ENCODE data around the gene ZMYM1.
"Not testable (repeated sequence)": the region's sequence is repeated elsewhere in the genome, so short reads cannot be mapped to it uniquely, and the experiment has no call there.

ZMYM1 gene

DNA sequence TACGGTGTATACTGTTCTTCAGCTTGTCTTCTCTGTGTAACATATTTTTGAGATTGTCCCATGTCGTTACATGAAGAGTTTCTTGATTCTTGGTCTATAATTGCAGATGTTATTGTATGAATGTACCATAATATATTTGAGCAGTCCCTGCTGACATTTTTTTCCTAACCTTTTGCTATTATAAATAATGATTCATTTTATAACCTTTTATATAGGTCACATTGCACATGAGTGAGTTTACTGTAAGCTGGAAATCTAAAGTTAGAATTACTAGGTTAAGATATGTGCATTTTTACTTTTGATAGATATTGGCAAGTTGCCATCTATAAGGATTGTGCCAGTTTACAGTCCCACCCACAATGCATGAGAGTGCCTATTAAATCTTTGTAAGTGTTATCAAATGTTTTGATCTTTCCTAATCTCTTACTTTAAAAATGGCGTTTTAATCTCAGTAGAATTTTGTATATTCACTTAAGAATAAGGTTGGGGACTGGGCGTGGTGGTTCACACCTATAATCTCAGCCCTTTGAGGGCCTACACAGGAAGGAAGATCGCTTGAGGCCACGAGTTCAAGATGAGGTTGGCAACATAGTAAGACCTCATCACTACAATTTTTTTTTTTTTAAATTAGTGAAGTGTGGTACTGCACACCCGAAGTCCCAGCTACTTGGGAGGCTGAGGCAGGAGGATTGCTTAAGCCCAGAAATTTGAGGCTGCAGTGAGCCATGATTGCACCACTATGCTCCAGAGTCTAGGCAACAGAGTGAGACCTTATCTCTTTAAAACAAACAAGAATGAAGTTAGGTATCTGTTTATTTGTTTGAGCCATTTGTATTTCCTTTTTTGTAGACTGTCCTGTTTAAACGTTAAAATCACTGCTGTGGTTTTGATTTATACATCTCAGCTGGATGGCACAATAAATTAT, 36.5 kb downstream of the ZMYM1 start:
- no peak overlapping the region for H3K4me3 ChIP-seq (ENCODE audit: low read depth, low read length)
- TF ChIP-seq, protein P1, sequence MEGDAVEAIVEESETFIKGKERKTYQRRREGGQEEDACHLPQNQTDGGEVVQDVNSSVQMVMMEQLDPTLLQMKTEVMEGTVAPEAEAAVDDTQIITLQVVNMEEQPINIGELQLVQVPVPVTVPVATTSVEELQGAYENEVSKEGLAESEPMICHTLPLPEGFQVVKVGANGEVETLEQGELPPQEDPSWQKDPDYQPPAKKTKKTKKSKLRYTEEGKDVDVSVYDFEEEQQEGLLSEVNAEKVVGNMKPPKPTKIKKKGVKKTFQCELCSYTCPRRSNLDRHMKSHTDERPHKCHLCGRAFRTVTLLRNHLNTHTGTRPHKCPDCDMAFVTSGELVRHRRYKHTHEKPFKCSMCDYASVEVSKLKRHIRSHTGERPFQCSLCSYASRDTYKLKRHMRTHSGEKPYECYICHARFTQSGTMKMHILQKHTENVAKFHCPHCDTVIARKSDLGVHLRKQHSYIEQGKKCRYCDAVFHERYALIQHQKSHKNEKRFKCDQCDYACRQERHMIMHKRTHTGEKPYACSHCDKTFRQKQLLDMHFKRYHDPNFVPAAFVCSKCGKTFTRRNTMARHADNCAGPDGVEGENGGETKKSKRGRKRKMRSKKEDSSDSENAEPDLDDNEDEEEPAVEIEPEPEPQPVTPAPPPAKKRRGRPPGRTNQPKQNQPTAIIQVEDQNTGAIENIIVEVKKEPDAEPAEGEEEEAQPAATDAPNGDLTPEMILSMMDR (IDR thresholded peaks at IDR 0.05; ENCODE audit: low read depth, low read length, missing control alignments): no peak

DNA sequence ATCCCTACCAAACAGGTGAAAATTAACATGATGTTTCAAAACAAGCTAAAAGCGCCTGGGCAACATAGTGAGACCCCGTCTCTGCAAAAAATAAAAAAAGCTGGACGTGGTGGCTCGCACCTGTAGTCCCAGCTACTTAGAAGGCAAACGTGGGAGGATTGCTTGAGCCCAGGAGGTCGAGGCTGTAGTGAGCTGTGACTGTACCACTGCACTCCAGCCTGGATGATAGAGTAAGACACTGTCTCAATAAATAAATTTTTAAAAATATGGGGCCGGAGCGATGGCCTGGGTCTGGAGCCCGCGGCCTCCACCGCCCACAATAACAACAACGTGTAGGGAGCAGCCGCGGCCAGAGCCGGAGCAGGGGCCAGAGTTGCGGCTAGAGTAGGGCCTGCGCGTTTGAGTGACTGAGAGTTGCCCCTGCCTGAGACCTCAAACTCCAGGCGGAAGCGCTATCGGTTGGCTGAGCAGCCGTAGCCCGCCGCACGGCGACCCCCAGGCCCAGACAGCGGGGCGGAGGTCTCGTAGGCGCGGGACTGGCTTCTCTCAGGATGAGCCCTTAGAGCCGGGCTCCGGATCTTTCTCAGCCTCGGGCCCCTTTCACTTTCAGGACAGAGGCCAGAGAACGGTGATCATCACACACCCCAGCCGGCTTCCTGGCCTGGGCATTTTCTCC, 41.4 kb downstream of the ZMYM1 start:
- H3K4me3 ChIP-seq (ENCODE audit: low read depth, low read length): peak overlapping the region; percentile 46
- TF ChIP-seq, protein P1 (IDR thresholded peaks at IDR 0.05; ENCODE audit: low read depth, low read length, missing control alignments): no peak
- DNase-seq (ENCODE audit: low read depth): no peak

More for the DNA sequence above, 36.5 kb downstream of the ZMYM1 start:
- DNase-seq (ENCODE audit: low read depth): no peak

DNA sequence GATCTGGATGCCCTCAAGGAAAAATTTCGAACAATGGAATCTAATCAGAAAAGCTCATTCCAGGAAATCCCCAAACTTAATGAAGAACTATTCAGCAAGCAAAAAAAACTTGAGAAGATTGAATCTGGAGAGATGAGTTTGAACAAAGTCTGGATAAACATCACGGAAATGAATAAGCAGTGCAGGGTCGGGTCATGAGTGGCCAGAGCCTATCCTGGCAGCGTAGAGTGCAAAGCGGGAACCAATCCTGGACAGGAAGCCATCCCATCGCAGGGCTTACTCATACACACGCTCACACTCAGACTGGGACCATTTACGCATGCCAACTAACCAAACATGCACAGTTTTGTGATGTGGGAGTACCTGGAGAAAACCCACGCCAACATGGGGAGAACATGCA, 43.1 kb downstream of the ZMYM1 start:
- H3K4me3 ChIP-seq (ENCODE audit: low read depth, low read length): no peak overlapping the region
- TF ChIP-seq, protein P1 (IDR thresholded peaks at IDR 0.05; ENCODE audit: low read depth, low read length, missing control alignments): no peak
- DNase-seq (ENCODE audit: low read depth): no peak

DNA sequence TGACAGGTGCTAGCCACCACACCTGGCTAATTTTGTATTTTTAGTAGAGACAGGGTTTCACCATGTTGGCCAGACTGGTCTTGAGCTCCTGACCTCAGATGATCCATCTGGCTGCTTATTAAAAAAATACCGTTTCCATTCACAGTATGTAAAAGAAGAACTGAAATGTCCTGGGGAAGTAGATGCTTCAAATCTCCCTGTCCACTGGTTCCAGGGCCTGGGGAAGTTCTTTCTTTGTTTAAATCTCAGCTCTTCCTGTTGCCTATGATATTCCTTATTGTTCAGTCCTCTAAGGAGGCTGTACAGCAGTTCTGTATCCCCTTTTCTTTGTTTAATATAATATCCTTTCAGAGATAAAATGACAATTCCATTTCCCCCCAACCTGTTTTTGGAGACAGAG, 47.4 kb downstream of the ZMYM1 start:
- DNase-seq (ENCODE audit: low read depth): no peak
- TF ChIP-seq, protein P1 (IDR thresholded peaks at IDR 0.05; ENCODE audit: low read depth, low read length, missing control alignments): no peak
- no peak overlapping the region for H3K4me3 ChIP-seq (ENCODE audit: low read depth, low read length)

DNA sequence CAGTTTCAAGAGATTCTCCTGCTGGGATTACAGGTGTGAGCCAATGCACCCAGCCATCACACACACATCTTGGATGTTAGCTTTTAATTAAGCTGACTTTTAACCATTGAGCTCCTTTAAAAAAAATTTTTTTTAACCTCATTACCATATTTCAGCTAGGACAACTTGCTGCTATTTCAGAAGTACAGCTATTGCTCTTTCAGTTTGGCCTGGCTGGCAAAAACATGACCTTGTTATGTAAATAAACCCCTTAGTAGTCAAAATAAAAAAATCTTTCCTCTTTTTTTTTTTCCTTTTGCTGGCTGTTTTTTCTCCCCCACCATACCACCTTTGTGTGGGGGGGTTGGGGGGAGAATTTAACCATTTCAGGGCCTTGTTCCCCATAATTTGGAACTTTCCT, 49.9 kb downstream of the ZMYM1 start:
- H3K4me3 ChIP-seq (ENCODE audit: low read depth, low read length): no peak overlapping the region
- TF ChIP-seq, protein P1 (IDR thresholded peaks at IDR 0.05; ENCODE audit: low read depth, low read length, missing control alignments): no peak
- no peak for DNase-seq (ENCODE audit: low read depth)

DNA sequence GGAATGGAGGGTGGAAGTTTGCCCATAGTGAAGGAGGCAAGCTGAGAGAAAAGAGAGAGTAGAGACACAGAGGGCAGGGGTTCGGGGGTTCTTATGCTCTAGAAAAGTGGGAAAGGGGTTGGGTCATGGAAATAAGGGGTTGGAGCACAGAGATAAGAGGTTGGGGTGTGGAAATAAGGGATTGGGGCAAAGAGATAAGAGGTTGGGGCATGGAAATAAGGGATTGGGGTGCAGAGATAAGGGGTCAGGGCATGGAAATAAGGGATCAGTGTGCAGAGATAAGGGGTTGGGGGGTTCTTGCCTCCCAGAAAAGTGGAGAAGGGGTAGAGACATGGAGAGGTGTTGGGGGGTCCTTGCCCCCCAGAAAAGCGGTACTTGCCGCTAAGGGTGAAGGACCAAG, 57.6 kb downstream of the ZMYM1 start:
- TF ChIP-seq, protein P1 (IDR thresholded peaks at IDR 0.05; ENCODE audit: low read depth, low read length, missing control alignments): no peak
- no peak for DNase-seq (ENCODE audit: low read depth)

DNA sequence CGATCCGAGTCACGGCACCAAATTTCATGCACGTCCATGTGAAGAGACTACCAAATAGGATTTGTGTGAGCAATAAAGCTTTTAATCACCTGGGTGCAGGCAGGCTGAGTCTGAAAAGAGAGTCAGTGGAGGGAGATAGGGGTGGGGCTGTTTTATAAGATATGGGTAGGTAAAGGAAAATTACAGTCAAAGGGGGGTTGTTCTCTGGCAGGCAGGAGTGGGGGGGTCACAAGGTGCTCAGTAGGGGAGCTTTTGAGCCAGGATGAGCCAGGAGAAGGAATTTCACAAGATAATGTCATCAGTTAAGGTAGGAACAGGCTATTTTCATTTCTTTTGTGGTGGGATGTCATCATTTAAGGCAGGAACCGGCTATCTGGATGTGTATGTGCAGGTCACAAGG, 58.4 kb downstream of the ZMYM1 start:
- not testable (repeated sequence) for H3K4me3 ChIP-seq (ENCODE audit: low read depth, low read length); DNase-seq (ENCODE audit: low read depth)

More for the DNA sequence above, 57.6 kb downstream of the ZMYM1 start:
- no peak overlapping the region for H3K4me3 ChIP-seq (ENCODE audit: low read depth, low read length)

DNA sequence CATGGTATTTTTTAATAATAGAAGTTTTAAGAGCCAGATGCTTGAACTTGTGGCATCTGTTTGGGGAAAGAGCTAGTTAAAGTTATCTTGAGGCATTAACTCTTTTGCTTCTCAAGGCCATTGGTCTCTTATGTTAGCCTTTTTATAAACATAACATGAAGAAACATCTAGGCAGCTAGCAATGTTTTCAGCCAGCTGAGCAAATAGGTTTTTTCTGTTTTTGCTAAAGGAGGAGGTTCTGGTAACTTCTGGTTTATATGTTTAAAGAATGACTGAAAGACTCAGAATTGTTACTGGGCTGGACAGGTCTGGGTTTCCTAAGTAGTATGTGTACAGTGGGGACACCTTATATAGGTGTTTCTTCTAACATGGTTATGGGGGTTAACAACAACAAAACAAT, 63.1 kb downstream of the ZMYM1 start:
- not testable (repeated sequence) for DNase-seq (ENCODE audit: low read depth)

DNA sequence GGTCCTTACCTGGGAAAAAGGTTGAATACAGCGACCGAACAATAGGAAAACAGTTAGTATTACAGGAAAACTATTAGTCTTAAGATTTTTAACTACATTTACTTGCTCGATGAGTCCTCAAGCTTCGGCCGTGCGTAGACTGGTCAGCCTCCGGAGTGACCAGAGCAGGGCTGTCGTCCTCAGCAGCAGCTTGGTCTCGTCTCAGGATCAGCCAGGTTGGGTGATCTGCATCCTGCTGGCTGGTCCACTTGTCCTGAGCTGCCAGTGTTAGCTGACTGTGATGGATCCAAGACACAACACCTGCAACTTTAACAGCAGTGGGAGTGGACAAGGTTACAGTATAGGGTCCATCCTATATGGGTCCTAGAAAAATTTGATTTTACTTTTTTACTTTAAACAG, 63.5 kb downstream of the ZMYM1 start:
- not testable (repeated sequence) for H3K4me3 ChIP-seq (ENCODE audit: low read depth, low read length); DNase-seq (ENCODE audit: low read depth)

More for the DNA sequence above, 63.1 kb downstream of the ZMYM1 start:
- not testable (repeated sequence) for H3K4me3 ChIP-seq (ENCODE audit: low read depth, low read length)
